Naive thymus-derived CD8-positive, alpha-beta T cell (primary cell): ENCODE results near the gene PARD3B. TPM values are rescaled to one million over a fixed set of nuclear protein-coding genes. Genes with fewer than 3 reads are reported as not detected.

Source experiments
- ATAC-seq, 2 donors: fragments of 150-1000 bp; cut with Tn5 transposase in 1 of 2; sonication (Bioruptor Pico), chemical (Tn5 transposase) in 1 of 2; 1 replicate in 1 of 2; 2 replicates in 1 of 2; pipeline ENCODE4 v1.10.0; 2021; ENCODE audit warnings: mild to moderate bottlenecking in 2 of 2, moderate library complexity in 2 of 2
- POLR2A ChIA-PET: fragments of 350-600 bp; sonication (Branson Sonifier 250); formaldehyde crosslinking; loops from one replicate; lab custom pipeline; 2021; ENCODE audit warnings: antibody characterized with exemption; lab: Charles Lee
- DNase-seq, 10 donors: peaks; one replicate each; pipeline versions ENCODE4 v3.0.0 to v3.0.0-alpha.2; 2020 to 2022
- H3K27ac Mint-ChIP-seq, 10 donors: one replicate each; pipeline ENCODE4 v1.8.0; 2020 to 2022; ENCODE audit warnings: mild to moderate bottlenecking in 10 of 10, mixed read lengths in 10 of 10, moderate library complexity in 4 of 10, inconsistent platforms in 1 of 10
- H3K27me3 Mint-ChIP-seq, 5 donors: one replicate each; pipeline ENCODE4 v1.8.0; 2021 to 2022; ENCODE audit warnings: mixed read lengths in 5 of 5
- H3K36me3 Mint-ChIP-seq, 3 donors: one replicate each; pipeline ENCODE4 v1.8.0; 2020 to 2022; ENCODE audit warnings: mixed read lengths in 3 of 3, mild to moderate bottlenecking in 2 of 3, inconsistent platforms in 1 of 3
- H3K4me1 Mint-ChIP-seq, 4 donors: one replicate each; pipeline ENCODE4 v1.8.0; 2021 to 2022; ENCODE audit warnings: mixed read lengths in 4 of 4
- H3K4me3 Mint-ChIP-seq, 10 donors: one replicate each; pipeline ENCODE4 v1.8.0; 2020 to 2022; ENCODE audit warnings: mild to moderate bottlenecking in 10 of 10, mixed read lengths in 10 of 10, moderate library complexity in 6 of 10, inconsistent platforms in 1 of 10
- H3K9me3 Mint-ChIP-seq, 9 donors: one replicate each; pipeline ENCODE4 v1.8.0; 2020 to 2022; ENCODE audit warnings: mixed read lengths in 9 of 9, mild to moderate bottlenecking in 3 of 9, inconsistent platforms in 1 of 9, moderate library complexity in 1 of 9
- polyA plus RNA-seq, 3 donors: library from polyadenylated mRNA; unstranded; fragments of 300-500 nt; fragmentation: Illumina TruSeq; gene quantifications; one replicate each; pipeline ENCODE4 v1.2.3, GENCODE V29; 2021
- total RNA-seq, 8 experiments: library from RNA in 2 of 8; stranded (reverse) in 2 of 8; gene quantifications; one replicate each; pipeline ENCODE4 v1.2.3 and lab custom pipeline; 2021 to 2026

PARD3B gene
- total and polyA plus RNA-seq, 5 experiments from 2014 or later: 0.22 to 3.8 (median 1.3) TPM; not detected in 1

- ATAC-seq: no peak
- no peak for DNase-seq
- H3K9me3 Mint-ChIP-seq: peaks cover 0 to 30% (median 19%) of the 10 kb centered on the region in 9 donors
- H3K27ac Mint-ChIP-seq: no peak overlapping the region
- no peaks in the 10 kb centered on the region for H3K4me1 Mint-ChIP-seq
- peaks cover 0 to 9% (median 0%) of the 10 kb centered on the region in 5 donors for H3K27me3 Mint-ChIP-seq
- POLR2A ChIA-PET: no interaction called here
- peaks cover 6 to 20% (median 15%) of the 10 kb centered on the region in 3 donors for H3K36me3 Mint-ChIP-seq
- no peak overlapping the region for H3K4me3 Mint-ChIP-seq
These were observed 106.8 kb downstream of the PARD3B start for GRCh38 chr2:204652063-204652462.

GRCh38 chr2:204654669-204655068, 109.4 kb downstream of the PARD3B start:
- Mint-ChIP-seq H3K36me3 (peaks cover 6 to 20% (median 12%) of the 10 kb centered on the region in 3 donors), H3K9me3 (peaks cover 0 to 30% (median 19%) of the 10 kb centered on the region in 9 donors), H3K27me3 (peaks cover 0 to 9% (median 0%) of the 10 kb centered on the region in 5 donors), H3K4me1 (no peaks in the 10 kb centered on the region), H3K4me3 (no peak overlapping the region), H3K27ac (no peak overlapping the region)
- POLR2A ChIA-PET: no interaction called here
- ATAC-seq (no peak), DNase-seq (no peak)

- no peak for DNase-seq
- Mint-ChIP-seq H3K27ac (no peak overlapping the region), H3K36me3 (peaks cover 6 to 20% (median 12%) of the 10 kb centered on the region in 3 donors), H3K27me3 (peaks cover 0 to 9% (median 0%) of the 10 kb centered on the region in 5 donors), H3K4me1 (no peaks in the 10 kb centered on the region), H3K9me3 (peaks cover 0 to 29% (median 19%) of the 10 kb centered on the region in 9 donors), H3K4me3 (no peak overlapping the region)
- ATAC-seq: no peak
- POLR2A ChIA-PET: no interaction called here
These were observed 109.8 kb downstream of the PARD3B start for GRCh38 chr2:204655101-204655500.

- H3K27ac Mint-ChIP-seq: no peak overlapping the region
- H3K27me3 Mint-ChIP-seq: peaks cover 0 to 7% (median 0%) of the 10 kb centered on the region in 5 donors
- peaks cover 6 to 15% (median 10%) of the 10 kb centered on the region in 3 donors for H3K36me3 Mint-ChIP-seq
- POLR2A ChIA-PET: no interaction called here
- H3K9me3 Mint-ChIP-seq: peaks cover 0 to 24% (median 16%) of the 10 kb centered on the region in 9 donors
- no peak for DNase-seq
- no peak overlapping the region for H3K4me3 Mint-ChIP-seq
- H3K4me1 Mint-ChIP-seq: no peaks in the 10 kb centered on the region
- ATAC-seq: no peak
These were observed 110.4 kb downstream of the PARD3B start for GRCh38 chr2:204655626-204656025.

- DNase-seq: no peak
- Mint-ChIP-seq H3K27me3 (peaks cover 0 to 3% (median 0%) of the 10 kb centered on the region in 5 donors), H3K9me3 (peaks cover 0 to 11% (median 8%) of the 10 kb centered on the region in 9 donors)
These were observed 111.7 kb downstream of the PARD3B start for GRCh38 chr2:204657024-204657423.

GRCh38 chr2:204662956-204663355, 117.7 kb downstream of the PARD3B start:
- no peaks in the 10 kb centered on the region for H3K36me3 Mint-ChIP-seq
- no peak overlapping the region for H3K27ac Mint-ChIP-seq
- H3K4me1 Mint-ChIP-seq: no peaks in the 10 kb centered on the region
- H3K4me3 Mint-ChIP-seq: no peak overlapping the region
- DNase-seq (no peak), ATAC-seq (no peak)
- no peaks in the 10 kb centered on the region for H3K27me3 Mint-ChIP-seq
- POLR2A ChIA-PET: no interaction called here
- no peaks in the 10 kb centered on the region for H3K9me3 Mint-ChIP-seq

More at GRCh38 chr2:204657024-204657423, 111.7 kb downstream of the PARD3B start:
- Mint-ChIP-seq H3K27ac (no peak overlapping the region), H3K4me1 (no peaks in the 10 kb centered on the region), H3K36me3 (peaks cover 0 to 10% (median 4%) of the 10 kb centered on the region in 3 donors), H3K4me3 (no peak overlapping the region)
- no peak for ATAC-seq
- POLR2A ChIA-PET: no interaction called here

- Mint-ChIP-seq H3K4me3 (no peak overlapping the region), H3K27me3 (no peaks in the 10 kb centered on the region), H3K4me1 (no peaks in the 10 kb centered on the region), H3K27ac (peak overlapping the region in 1 of 10 donors; percentile 63), H3K9me3 (no peaks in the 10 kb centered on the region), H3K36me3 (no peaks in the 10 kb centered on the region)
- DNase-seq: no peak
- no peak for ATAC-seq
- POLR2A ChIA-PET: no interaction called here
These were observed 118.6 kb downstream of the PARD3B start for GRCh38 chr2:204663816-204664425.

- no peaks in the 10 kb centered on the region for H3K27me3 Mint-ChIP-seq
- no peak for ATAC-seq
These were observed 119.4 kb downstream of the PARD3B start for GRCh38 chr2:204664708-204665121.

GRCh38 chr2:204665207-204665606, 119.9 kb downstream of the PARD3B start:
- ATAC-seq (no peak), DNase-seq (no peak)
- H3K27ac Mint-ChIP-seq: no peak overlapping the region
- POLR2A ChIA-PET: no interaction called here
- H3K4me1 Mint-ChIP-seq: no peaks in the 10 kb centered on the region
- H3K36me3 Mint-ChIP-seq: no peaks in the 10 kb centered on the region
- no peaks in the 10 kb centered on the region for H3K9me3 Mint-ChIP-seq
- no peaks in the 10 kb centered on the region for H3K27me3 Mint-ChIP-seq
- H3K4me3 Mint-ChIP-seq: no peak overlapping the region

More at GRCh38 chr2:204664708-204665121, 119.4 kb downstream of the PARD3B start:
- H3K4me3 Mint-ChIP-seq: no peak overlapping the region
- no peaks in the 10 kb centered on the region for H3K36me3 Mint-ChIP-seq
- POLR2A ChIA-PET: no interaction called here
- no peak for DNase-seq
- peak overlapping the region in 1 of 10 donors; percentile 10 for H3K27ac Mint-ChIP-seq
- no peaks in the 10 kb centered on the region for H3K4me1 Mint-ChIP-seq
- H3K9me3 Mint-ChIP-seq: no peaks in the 10 kb centered on the region

- Mint-ChIP-seq H3K27me3 (peaks cover 0 to 2% (median 0%) of the 10 kb centered on the region in 5 donors), H3K4me1 (no peaks in the 10 kb centered on the region), H3K4me3 (no peak overlapping the region), H3K36me3 (no peaks in the 10 kb centered on the region), H3K9me3 (no peaks in the 10 kb centered on the region), H3K27ac (no peak overlapping the region)
- DNase-seq (no peak), ATAC-seq (no peak)
- POLR2A ChIA-PET: no interaction called here
These were observed 120.5 kb downstream of the PARD3B start for GRCh38 chr2:204665771-204666170.

GRCh38 chr2:204667990-204668389, 122.7 kb downstream of the PARD3B start:
- Mint-ChIP-seq H3K36me3 (no peaks in the 10 kb centered on the region), H3K27ac (no peak overlapping the region), H3K27me3 (peaks cover 0 to 8% (median 4%) of the 10 kb centered on the region in 5 donors), H3K4me1 (no peaks in the 10 kb centered on the region), H3K4me3 (no peak overlapping the region), H3K9me3 (no peaks in the 10 kb centered on the region)
- DNase-seq: no peak
- POLR2A ChIA-PET: no interaction called here
- no peak for ATAC-seq

- no peaks in the 10 kb centered on the region for H3K9me3 Mint-ChIP-seq
- H3K27me3 Mint-ChIP-seq: peaks cover 0 to 8% (median 4%) of the 10 kb centered on the region in 5 donors
- H3K36me3 Mint-ChIP-seq: peaks cover 0 to 2% (median 0%) of the 10 kb centered on the region in 3 donors
- POLR2A ChIA-PET: no interaction called here
- H3K4me3 Mint-ChIP-seq: no peak overlapping the region
- DNase-seq: no peak
- H3K27ac Mint-ChIP-seq: no peak overlapping the region
- H3K4me1 Mint-ChIP-seq: no peaks in the 10 kb centered on the region
- ATAC-seq: no peak
These were observed 124.1 kb downstream of the PARD3B start for GRCh38 chr2:204669382-204669781.

- DNase-seq: no peak
- no peaks in the 10 kb centered on the region for H3K4me1 Mint-ChIP-seq
- POLR2A ChIA-PET: no interaction called here
These were observed 124.8 kb downstream of the PARD3B start for GRCh38 chr2:204670124-204670523.

More at GRCh38 chr2:204670124-204670523, 124.8 kb downstream of the PARD3B start:
- Mint-ChIP-seq H3K4me3 (no peak overlapping the region), H3K9me3 (no peaks in the 10 kb centered on the region), H3K27me3 (peaks cover 0 to 8% (median 4%) of the 10 kb centered on the region in 5 donors), H3K36me3 (peaks cover 0 to 2% (median 0%) of the 10 kb centered on the region in 3 donors), H3K27ac (no peak overlapping the region)
- no peak for ATAC-seq
